SH-SY5Y (cell line): ENCODE measurements around the gene LARGE1.
A peak's percentile ranks its signal among the peaks of the same experiment; 100 is the strongest.

Experiments used
- GATA2 ChIP-seq: IDR thresholded peaks from 2 replicates; pipeline ENCODE4 v1.6.1; 2011; ENCODE audit warnings: mild to moderate bottlenecking, low read depth, low read length
- GATA3 ChIP-seq: IDR thresholded peaks from 2 replicates; pipeline ENCODE4 v1.6.1; 2011; ENCODE audit warnings: low read depth, mild to moderate bottlenecking, low read length, moderate library complexity

Gene LARGE1

GRCh38 chr22:33786149-33786548, 134.1 kb downstream of the LARGE1 start:
- TF ChIP-seq GATA3 (no peak), GATA2 (no peak)

- TF ChIP-seq GATA2 (0 out of 2 replicates have a peak, but pooled peaks have one; percentile 11), GATA3 (no peak)
Observed at GRCh38 chr22:33785283-33785968, 134.8 kb downstream of the LARGE1 start.

GRCh38 chr22:33781411-33781810, 138.9 kb downstream of the LARGE1 start:
- TF ChIP-seq GATA2 = no peak
- TF ChIP-seq GATA3 = no peak

- TF ChIP-seq GATA3 = no peak
- no peak for TF ChIP-seq GATA2
Observed at GRCh38 chr22:33780531-33781136, 139.6 kb downstream of the LARGE1 start.

- TF ChIP-seq GATA2 (no peak), GATA3 (no peak)
Observed at GRCh38 chr22:33779243-33779642, 141.0 kb downstream of the LARGE1 start.

GRCh38 chr22:33776491-33776890, 143.8 kb downstream of the LARGE1 start:
- TF ChIP-seq GATA2 = no peak
- no peak for TF ChIP-seq GATA3

GRCh38 chr22:33774781-33775180, 145.5 kb downstream of the LARGE1 start:
- TF ChIP-seq GATA3 (no peak), GATA2 (no peak)

- TF ChIP-seq GATA2 (no peak), GATA3 (no peak)
Observed at GRCh38 chr22:33772745-33773144, 147.5 kb downstream of the LARGE1 start.

- TF ChIP-seq GATA2 = no peak
Observed at GRCh38 chr22:33771136-33771535, 149.1 kb downstream of the LARGE1 start.

GRCh38 chr22:33770723-33771122, 149.6 kb downstream of the LARGE1 start:
- no peak for TF ChIP-seq GATA3

GRCh38 chr22:33766091-33766490, 154.2 kb downstream of the LARGE1 start:
- TF ChIP-seq GATA2 = no peak
- no peak for TF ChIP-seq GATA3

- TF ChIP-seq GATA3 = no peak
- no peak for TF ChIP-seq GATA2
Observed at GRCh38 chr22:33758961-33759360, 161.3 kb downstream of the LARGE1 start.

- no peak for TF ChIP-seq GATA3
- TF ChIP-seq GATA2 = no peak
Observed at GRCh38 chr22:33757802-33758483, 162.3 kb downstream of the LARGE1 start.

GRCh38 chr22:33757041-33757801, 163.1 kb downstream of the LARGE1 start:
- TF ChIP-seq GATA2 (no peak), GATA3 (no peak)
